Ureter (tissue), 1 donor: ENCODE measurements around the gene FAF1. TPM values are rescaled to one million over a fixed set of nuclear protein-coding genes. Genes with fewer than 3 reads are reported as not detected.

Experiments used
- DNase-seq: peaks from one replicate; pipeline ENCODE4 v3.0.0-alpha.2; 2020; ENCODE audit warnings: low spot score
- total RNA-seq: library from RNA; stranded (reverse); gene quantifications from one replicate; pipeline ENCODE4 v1.2.4, GENCODE V29; 2023
- donor health status: DM: yes; HTN: yes; CAD: no.

Gene FAF1
- total RNA-seq, 1 donor from 2014 or later: 80.6 TPM

GRCh38 chr1:50491142-50491541 lies 468.9 kb downstream of the FAF1 start:
- DNase-seq: no peak

DNA sequence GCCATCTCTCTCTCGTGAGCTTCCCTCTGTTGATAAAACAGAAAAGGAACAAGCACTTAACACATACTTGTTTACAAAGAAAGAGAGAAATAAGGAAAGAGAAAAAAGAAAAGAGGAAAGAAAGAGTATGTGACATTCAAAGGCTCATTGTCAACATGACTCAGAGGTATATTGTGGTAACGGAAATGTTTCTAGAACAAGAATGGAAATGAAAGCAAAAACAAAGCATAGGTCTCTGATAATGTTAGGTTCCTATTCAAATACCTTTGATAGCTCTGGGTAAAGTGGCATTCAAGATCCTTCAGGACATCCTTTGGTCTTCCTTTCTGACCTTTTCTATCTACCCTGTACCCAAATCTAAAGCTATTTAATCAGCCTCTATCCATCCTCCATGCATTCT lies 469.4 kb downstream of the FAF1 start:
- DNase-seq: no peak

DNA sequence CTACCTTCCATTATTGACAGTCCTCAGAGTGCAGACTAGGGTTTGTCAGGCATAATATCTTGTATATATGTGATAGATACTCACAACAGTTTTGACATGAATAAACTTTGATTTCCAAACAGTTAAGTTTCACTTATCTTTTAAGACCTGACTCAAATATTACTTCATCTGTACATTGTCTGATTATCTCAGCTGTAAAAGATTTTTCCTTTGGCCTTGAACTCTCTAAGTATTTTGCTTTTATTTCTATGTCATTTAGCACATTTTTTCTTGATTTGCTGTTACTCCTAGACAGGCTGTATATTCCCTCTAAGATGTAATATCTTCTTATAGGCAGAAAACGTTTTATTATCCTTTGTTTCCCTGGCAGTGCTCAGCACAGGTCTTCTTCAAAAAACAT lies 471.2 kb downstream of the FAF1 start:
- DNase-seq: no peak

DNA sequence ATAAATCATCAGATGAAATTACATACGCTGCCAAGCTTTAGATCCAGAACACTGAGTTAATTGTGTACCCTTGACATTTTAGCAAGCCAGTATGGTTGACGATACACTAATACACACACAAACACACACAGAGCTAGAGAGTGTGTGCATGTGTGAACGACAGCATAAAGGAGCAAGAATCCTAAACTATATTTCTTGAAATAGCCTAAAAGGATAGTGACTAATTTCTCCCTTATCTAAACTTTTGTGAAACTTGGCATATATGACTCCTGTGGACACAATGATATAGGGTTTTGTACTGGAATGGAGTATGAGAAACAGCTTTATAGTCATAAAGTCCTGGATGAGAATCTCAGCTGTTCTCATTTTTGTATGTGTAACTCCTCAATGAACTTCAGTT lies 471.7 kb downstream of the FAF1 start:
- no peak for DNase-seq

- no peak for DNase-seq
Measured at GRCh38 chr1:50487725-50488124, 472.3 kb downstream of the FAF1 start.

- no peak for DNase-seq
Measured at GRCh38 chr1:50481142-50481736, 478.8 kb downstream of the FAF1 start.

DNA sequence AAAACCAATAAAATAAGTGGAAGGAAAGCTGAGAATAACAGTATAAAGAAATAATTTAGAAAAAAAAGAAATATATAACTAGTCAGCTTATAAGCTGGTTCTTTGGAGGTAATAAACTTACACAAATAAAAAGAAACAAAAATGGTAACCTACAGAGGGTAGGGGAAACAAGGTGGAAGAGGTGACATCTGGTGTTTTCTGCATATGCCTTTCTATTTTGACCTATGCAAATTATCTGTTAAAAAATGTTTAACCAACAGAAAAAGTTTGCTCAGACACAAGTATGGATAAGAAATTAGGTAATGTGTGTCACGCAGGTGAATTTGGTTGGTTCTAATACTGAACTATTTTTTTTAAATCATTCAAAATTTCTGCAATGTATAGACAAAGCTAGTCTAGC lies 483.3 kb downstream of the FAF1 start:
- DNase-seq: no peak

- no peak for DNase-seq
Measured at GRCh38 chr1:50474859-50475809, 484.9 kb downstream of the FAF1 start.

DNA sequence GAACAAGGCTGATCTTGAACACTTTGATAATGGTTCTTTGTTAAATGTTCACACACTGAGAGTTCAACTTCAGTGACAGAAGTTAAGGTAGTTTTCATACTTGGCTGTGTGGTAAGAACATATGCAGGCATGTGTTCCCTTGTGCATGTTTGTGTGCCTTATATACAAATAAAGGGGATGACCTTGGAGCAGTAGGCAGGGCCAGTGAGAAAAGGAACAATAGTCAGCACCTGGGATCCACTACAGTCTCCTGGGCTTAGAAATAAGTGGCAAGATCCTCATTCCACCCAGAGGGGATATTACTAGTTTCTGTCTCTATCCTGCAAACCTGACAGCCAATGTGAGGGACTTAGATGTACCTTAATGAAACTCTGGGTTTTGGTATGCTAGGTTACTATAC lies 486.6 kb downstream of the FAF1 start:
- no peak for DNase-seq

- no peak for DNase-seq
Measured at GRCh38 chr1:50471967-50472366, 488.1 kb downstream of the FAF1 start.

DNA sequence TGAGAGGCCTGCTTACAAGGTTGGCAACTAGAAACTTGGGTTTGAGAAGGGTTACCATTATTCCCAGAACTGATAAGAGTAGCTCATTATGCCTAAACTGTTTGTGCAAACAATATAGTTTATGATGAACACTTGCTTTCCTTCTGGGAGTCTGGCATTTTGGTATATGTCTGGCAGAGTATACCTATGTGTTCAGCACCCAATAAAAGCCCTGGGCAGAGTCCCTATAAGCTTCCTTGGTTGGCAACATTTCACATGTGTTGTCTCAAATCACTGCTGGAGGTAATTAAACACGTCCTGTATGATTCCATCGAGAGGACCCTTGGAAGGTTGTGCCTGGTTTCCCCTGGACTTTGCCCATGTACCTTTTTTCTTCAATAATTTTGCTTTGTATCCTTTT lies 497.1 kb downstream of the FAF1 start:
- DNase-seq: no peak

DNA sequence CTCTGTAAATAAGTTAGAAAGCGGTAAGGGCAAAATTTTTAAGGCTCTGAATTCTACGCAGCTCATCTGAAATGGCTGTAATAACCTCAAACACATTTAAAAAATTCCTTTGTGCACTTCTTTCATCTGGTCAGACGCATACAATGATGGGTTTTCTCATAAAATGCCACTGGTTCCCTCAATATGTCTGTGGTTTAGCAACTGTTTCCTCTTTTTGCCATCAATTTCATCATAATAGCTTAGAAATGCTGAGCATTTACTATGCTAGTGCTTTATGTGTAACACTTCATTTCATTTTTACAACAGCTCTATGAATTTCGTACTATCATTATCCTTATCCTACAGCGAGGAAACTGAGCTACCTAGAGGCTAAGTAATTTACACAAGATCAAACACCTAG lies 501.6 kb downstream of the FAF1 start:
- DNase-seq: no peak

- no peak for DNase-seq
Measured at GRCh38 chr1:50454911-50455310, 505.2 kb downstream of the FAF1 start.

GRCh38 chr1:50453266-50453665 lies 506.8 kb downstream of the FAF1 start:
- DNase-seq: no peak

DNA sequence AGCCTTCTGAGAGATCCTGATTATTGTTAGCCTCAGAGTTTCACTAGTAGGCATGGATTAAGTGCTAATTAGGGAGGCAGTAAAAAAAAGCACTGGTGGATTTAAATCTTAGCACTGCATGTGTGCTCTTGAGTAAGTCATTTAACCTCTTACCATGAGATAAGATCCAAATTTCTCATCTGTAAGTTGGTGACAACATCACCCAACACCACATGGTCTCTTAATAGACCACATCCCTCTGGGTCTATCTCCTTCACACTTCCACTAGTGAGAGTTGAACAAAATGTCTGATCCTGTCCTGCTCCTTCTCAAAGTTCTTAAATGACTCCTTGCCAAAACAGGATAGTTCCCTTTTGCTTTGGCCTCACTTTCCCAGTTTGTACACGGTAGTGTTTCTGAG lies 507.4 kb downstream of the FAF1 start:
- DNase-seq: no peak

- no peak for DNase-seq
Measured at GRCh38 chr1:50450861-50451653, 509.0 kb downstream of the FAF1 start.

DNA sequence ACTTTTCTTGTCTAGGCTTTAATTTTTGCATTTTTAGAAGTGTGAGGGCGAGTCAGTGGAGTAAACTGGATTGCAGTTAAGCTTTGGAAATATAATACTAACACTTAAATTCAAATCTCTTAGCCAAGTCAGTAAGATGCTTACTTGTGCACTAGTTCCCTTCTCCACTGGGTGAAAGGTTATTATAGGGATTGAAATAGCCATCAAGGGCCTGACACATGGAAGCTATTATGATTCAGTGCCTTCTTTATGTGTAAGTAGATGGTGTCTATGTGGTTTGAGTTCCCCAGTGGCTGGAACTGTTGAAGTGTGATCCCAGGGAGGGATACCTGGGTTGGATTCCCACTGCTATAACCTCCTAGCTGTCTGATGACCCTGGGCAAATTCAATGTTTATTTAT lies 512.1 kb downstream of the FAF1 start:
- no peak for DNase-seq

GRCh38 chr1:50441183-50441582 lies 518.9 kb downstream of the FAF1 start:
- no peak for DNase-seq

GRCh38 chr1:50438945-50439344 lies 521.1 kb downstream of the FAF1 start:
- DNase-seq: no peak

DNA sequence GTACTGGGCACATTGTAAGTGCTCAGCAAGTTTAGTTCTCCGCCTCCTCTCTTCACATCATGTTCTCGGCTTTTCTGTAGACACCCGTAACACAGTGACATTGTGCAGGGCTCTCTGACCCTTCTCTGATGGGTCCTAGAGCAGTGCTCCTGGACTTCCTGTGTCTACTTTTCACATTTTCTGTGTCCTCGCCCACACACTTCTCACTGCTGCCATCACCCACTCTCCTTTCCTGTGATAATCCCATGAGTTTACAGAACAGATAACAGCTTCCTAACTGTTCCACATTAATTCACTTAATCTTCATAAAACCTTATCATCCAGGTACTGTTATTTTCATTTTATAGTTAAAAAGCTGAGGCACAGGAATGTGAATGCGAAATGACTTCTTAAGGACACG lies 523.6 kb downstream of the FAF1 start:
- no peak for DNase-seq

GRCh38 chr1:50430010-50430405 lies 530.1 kb downstream of the FAF1 start:
- DNase-seq: no peak
